ENCODE data around the gene SORD. TPM values are rescaled to one million over a fixed set of nuclear protein-coding genes. Genes with fewer than 3 reads are reported as not detected.

The SORD gene
- total RNA-seq, 1 experiment from 2014 or later = 27.7 TPM

DNA sequence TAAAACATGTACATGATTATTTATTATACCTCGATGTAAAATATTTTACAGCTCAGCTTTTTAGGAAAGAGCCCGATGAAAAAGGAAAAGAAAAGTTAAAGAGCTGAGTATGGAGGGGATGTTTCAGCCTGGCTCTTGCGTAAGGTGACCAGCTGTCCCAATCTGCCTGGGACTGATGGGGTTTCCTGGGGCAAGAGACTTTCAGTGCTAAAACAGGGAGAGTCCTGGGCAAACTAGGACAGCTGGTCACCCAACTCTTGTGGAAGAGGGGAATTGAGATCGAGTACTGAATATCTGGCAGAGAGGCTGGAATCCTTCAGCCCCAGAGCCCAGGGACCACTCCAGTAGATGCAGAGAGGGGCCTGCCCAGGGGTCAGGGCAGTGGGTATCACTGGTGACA is 70.0 kb downstream of the SORD start:
- peaks cover 8% of the 10 kb centered on the region for H3K4me1 Mint-ChIP-seq (ENCODE audit: insufficient read depth, unreplicated experiment)
- peaks cover 35% of the 10 kb centered on the region for H3K27me3 Mint-ChIP-seq (ENCODE audit: insufficient read depth, unreplicated experiment)
- H3K4me3 Mint-ChIP-seq (ENCODE audit: unreplicated experiment) = no peak overlapping the region
- intact Hi-C loops (cut with micrococcal nuclease) = no loop called here
- POLR2A ChIA-PET = no interaction called here
- CTCF ChIA-PET = interaction anchor here (0.6 to 1.6 kb wide), 2 partner anchors 25 to 170 kb away, joined by 5 to 6 read pairs; no protein-coding TSS in a partner anchor
- no peaks in the 10 kb centered on the region for H3K9me3 Mint-ChIP-seq (ENCODE audit: unreplicated experiment)
- H3K27ac Mint-ChIP-seq (ENCODE audit: low read depth, unreplicated experiment) = no peak overlapping the region
- BruUV-seq (replicated peaks) = no TSS peak
- no peak for DNase-seq (ENCODE audit: unreplicated experiment)
- no peaks in the 10 kb centered on the region for H3K36me3 Mint-ChIP-seq (ENCODE audit: insufficient read depth, unreplicated experiment)
- TF ChIP-seq, protein P1, sequence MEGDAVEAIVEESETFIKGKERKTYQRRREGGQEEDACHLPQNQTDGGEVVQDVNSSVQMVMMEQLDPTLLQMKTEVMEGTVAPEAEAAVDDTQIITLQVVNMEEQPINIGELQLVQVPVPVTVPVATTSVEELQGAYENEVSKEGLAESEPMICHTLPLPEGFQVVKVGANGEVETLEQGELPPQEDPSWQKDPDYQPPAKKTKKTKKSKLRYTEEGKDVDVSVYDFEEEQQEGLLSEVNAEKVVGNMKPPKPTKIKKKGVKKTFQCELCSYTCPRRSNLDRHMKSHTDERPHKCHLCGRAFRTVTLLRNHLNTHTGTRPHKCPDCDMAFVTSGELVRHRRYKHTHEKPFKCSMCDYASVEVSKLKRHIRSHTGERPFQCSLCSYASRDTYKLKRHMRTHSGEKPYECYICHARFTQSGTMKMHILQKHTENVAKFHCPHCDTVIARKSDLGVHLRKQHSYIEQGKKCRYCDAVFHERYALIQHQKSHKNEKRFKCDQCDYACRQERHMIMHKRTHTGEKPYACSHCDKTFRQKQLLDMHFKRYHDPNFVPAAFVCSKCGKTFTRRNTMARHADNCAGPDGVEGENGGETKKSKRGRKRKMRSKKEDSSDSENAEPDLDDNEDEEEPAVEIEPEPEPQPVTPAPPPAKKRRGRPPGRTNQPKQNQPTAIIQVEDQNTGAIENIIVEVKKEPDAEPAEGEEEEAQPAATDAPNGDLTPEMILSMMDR (IDR thresholded peaks at IDR 0.05; ENCODE audit: unreplicated experiment) = no peak

DNA sequence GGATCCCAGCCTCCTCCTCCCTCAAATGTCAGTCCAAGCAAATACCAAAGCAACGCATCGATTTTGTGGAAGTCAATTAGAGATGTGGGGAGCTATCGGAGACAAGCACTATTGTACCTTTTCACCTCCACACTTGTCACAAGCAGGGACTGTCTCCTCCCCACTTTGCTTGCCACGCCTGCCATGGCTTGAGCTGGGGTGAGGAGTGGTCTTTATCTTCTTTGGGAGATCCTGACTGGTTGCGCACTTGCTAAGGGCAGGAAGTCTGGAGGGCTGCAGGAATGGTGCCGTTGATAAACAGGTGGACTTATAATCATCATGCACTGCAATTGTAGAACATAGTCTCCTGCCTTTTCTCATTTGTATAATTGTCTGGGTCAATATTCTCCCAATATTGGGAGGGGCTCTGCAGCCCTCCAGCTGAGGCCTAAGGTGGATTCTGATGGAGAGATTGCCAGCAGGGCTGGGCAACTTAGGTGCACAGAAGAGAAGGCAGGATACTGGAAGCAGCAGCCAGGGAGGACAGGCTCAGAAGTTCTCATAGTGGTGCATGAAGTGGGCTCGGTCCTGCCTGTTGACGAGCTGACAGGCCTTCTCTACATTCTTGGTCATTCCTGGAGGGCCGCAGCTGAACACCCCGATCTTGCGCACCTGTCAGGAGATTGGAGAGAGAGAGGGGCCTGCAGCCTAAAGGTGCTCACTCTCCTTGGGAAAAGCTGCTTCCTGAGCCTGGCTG is 70.8 kb downstream of the SORD start:
- peaks cover 8% of the 10 kb centered on the region for H3K4me1 Mint-ChIP-seq (ENCODE audit: insufficient read depth, unreplicated experiment)

DNA sequence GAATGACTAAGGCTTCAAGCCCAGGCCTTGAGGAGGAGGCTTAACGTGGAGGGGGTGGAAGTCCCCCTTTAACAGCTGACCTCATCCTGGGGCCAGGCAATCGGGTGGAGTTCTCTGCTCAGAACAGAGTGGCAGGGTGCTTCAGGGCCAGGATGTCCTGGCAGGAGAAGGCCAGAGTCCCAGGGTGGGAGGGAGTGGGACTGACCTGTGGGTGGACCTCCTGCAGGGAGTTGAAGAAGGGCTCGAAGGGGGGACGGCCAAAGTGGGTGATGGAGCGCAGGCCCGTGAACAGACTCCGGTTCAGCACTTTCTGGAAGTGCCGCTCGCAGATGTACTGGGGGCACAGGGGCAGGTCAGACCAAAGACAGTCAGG is 71.3 kb downstream of the SORD start:
- no peak for DNase-seq (ENCODE audit: unreplicated experiment)
- ChIA-PET CTCF (interaction anchor here (0.8 to 1.6 kb wide), 2 partner anchors 23 to 24 kb away, joined by 3 to 5 read pairs; no protein-coding TSS in a partner anchor), POLR2A (no interaction called here)
- Mint-ChIP-seq H3K36me3 (ENCODE audit: insufficient read depth, unreplicated experiment) (no peaks in the 10 kb centered on the region), H3K4me1 (ENCODE audit: insufficient read depth, unreplicated experiment) (peaks cover 8% of the 10 kb centered on the region), H3K27ac (ENCODE audit: low read depth, unreplicated experiment) (no peak overlapping the region), H3K4me3 (ENCODE audit: unreplicated experiment) (no peak overlapping the region), H3K27me3 (ENCODE audit: insufficient read depth, unreplicated experiment) (peaks cover 35% of the 10 kb centered on the region), H3K9me3 (ENCODE audit: unreplicated experiment) (no peaks in the 10 kb centered on the region)
- TF ChIP-seq, protein P1 (IDR thresholded peaks at IDR 0.05; ENCODE audit: unreplicated experiment) = no peak
- no TSS peak for BruUV-seq (replicated peaks)
- intact Hi-C loops (cut with micrococcal nuclease) = no loop called here

More for the DNA sequence above, 70.8 kb downstream of the SORD start:
- H3K27ac Mint-ChIP-seq (ENCODE audit: low read depth, unreplicated experiment) = no peak overlapping the region
- H3K9me3 Mint-ChIP-seq (ENCODE audit: unreplicated experiment) = no peaks in the 10 kb centered on the region
- H3K4me3 Mint-ChIP-seq (ENCODE audit: unreplicated experiment) = no peak overlapping the region
- no peak for DNase-seq (ENCODE audit: unreplicated experiment)
- H3K27me3 Mint-ChIP-seq (ENCODE audit: insufficient read depth, unreplicated experiment) = peaks cover 35% of the 10 kb centered on the region
- no TSS peak for BruUV-seq (replicated peaks)
- ChIA-PET CTCF (interaction anchor here (0.6 to 1.6 kb wide), 2 partner anchors 24 to 170 kb away, joined by 5 to 6 read pairs; no protein-coding TSS in a partner anchor), POLR2A (no interaction called here)
- TF ChIP-seq, protein P1 (IDR thresholded peaks at IDR 0.05; ENCODE audit: unreplicated experiment) = no peak
- no peaks in the 10 kb centered on the region for H3K36me3 Mint-ChIP-seq (ENCODE audit: insufficient read depth, unreplicated experiment)
- intact Hi-C loops (cut with micrococcal nuclease) = no loop called here

DNA sequence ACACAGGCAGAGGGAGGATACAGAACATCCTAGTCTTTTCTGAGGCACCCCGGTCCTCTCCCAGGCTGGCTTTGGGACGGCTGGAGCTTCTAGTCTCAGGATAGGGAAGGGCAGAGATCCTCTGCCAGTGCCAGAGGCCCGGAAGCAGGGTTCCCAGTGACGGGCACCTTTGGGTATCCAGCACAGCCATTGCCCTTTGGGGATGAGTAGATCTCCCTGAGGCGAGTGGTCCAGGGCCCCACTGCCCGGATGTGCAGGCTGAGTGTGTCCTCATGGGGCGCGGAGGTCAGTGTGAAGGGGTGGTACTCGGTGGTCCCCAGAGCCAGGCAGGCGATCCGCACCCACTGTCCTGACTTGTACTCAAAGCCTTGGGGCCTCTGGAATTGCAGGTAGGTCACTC is 72.7 kb downstream of the SORD start:
- ChIA-PET POLR2A (no interaction called here), CTCF (no interaction called here)
- no TSS peak for BruUV-seq (replicated peaks)
- no peaks in the 10 kb centered on the region for H3K9me3 Mint-ChIP-seq (ENCODE audit: unreplicated experiment)
- TF ChIP-seq, protein P1 (IDR thresholded peaks at IDR 0.05; ENCODE audit: unreplicated experiment) = no peak
- H3K27me3 Mint-ChIP-seq (ENCODE audit: insufficient read depth, unreplicated experiment) = peaks cover 27% of the 10 kb centered on the region
- peaks cover 8% of the 10 kb centered on the region for H3K4me1 Mint-ChIP-seq (ENCODE audit: insufficient read depth, unreplicated experiment)
- intact Hi-C loops (cut with micrococcal nuclease) = no loop called here
- no peak overlapping the region for H3K27ac Mint-ChIP-seq (ENCODE audit: low read depth, unreplicated experiment)
- DNase-seq (ENCODE audit: unreplicated experiment) = no peak
- H3K4me3 Mint-ChIP-seq (ENCODE audit: unreplicated experiment) = no peak overlapping the region
- no peaks in the 10 kb centered on the region for H3K36me3 Mint-ChIP-seq (ENCODE audit: insufficient read depth, unreplicated experiment)

Data from MCF 10A (cell line).